GM19035 (cell line): Measurements from ENCODE around the gene ARL4D.
A peak's percentile ranks its signal among the peaks of the same experiment; 100 is the strongest.
"Not testable (repeated sequence)": the region's sequence is repeated elsewhere in the genome, so short reads cannot be mapped to it uniquely, and the experiment has no call there.

Experiments
- ATAC-seq: cut with Tn5 transposase; IDR thresholded peaks from one replicate; pipeline ENCODE4 v1.9.1; 2021; ENCODE audit not compliant: unreplicated experiment

Gene ARL4D, protein sequence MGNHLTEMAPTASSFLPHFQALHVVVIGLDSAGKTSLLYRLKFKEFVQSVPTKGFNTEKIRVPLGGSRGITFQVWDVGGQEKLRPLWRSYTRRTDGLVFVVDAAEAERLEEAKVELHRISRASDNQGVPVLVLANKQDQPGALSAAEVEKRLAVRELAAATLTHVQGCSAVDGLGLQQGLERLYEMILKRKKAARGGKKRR

DNA sequence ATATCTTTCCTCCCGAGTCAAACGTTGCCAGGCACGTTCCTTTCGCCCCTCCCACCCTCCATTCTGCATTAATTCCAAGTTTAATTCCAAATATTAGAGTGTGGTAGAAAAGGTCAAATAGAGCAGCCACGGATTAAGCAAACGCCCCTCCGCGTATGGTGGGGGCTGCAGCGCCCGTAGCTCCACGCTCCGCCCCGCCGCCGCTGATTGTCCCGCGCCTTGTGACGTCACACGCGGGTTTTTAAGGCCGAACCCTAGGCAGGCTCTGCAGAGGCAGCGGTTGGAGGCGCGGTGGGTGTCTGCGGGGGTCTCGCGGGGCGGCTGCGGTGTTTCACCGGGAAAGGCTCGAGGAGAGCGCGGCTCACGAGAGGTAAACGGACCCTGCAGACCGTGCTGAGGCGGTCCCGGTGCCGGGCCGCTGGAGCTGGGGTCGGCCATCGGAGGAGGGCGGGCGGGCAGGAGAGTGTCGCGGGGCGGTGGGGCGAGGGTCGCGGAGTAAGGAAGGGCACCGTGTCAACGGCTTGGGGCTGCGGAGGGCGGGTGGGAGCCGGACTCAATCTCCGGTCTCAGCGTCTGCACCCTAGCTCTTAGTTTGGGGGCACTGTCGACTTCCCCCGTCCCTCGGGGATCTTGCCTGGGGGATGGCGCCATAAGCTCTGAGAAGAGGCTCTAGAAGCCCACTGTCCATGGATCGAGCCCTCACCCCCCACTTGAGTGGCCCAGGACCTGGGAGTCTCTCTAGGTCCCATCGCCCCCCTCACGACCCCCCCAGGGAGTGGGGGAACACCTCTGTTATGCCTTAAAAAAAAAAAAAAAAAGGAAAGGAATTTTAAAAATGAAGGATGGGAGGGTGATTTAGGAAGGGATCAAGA is at the start of gene ARL4D:
Gene ARL4D, plus strand, starts transcription at position 270 of the 872 bp plus-strand sequence. CDS start 740 bp downstream, outside the sequence.
- ATAC-seq, result peak; percentile 61

DNA sequence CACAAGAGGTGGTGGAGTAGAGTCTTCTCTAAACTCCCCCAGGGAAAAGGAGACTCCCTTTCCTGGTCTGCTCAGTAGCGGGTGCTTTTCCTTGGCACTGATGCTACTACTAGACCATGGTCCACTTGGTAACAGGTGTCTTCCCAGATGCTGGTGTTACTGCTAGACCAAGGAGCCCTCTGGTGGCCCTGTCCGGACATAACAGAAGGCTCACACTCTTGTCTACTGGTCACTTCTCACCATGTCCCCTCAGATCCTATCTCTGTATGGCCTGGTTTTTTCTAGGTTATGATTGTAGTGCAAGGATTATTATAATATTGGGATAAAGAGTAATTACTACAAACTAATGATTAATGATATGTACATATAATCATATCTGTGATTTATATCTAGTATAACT is 49.7 kb upstream of the ARL4D start:
- ATAC-seq, result no peak

DNA sequence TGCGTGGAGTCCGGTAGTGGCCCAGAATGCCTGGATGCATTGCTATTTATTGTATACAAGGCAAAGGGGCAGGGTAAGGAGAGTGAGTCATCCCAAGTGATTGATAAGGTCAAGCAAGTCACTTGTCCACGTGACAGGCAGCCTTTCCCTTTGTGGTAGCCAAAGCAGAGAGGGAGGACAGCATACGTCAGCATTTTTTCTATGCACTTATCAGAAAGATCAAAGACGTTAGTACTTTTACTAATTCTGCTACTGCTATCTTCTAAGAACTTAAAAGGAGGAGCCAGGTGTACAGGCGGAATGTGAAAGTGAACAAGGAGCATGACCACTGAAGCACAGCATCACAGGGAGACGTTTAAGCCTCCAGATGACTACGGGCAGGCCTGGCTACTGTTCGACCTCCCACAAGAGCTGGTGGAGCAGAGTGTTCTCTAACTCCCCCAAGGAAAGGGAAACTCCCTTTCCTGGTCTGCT is 47.9 kb upstream of the ARL4D start:
- ATAC-seq, result no peak

DNA sequence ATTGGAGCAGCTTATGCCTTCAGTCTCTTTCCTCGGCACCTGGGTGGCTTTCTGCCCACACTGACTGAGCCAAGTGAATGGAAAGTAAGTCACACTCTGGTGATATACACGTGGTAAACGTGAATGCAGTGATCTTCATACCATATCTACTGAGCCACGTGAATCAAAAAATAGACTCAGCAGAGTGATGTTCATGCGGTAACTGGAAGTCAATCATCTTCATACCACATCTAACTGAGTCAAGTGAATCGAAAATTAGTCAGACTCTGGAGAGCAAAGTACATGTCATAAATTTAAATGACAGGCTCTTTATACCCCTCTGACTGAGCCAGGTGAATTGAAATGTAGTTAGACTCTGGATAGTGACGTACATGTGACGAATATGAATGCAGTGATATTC is 47.1 kb upstream of the ARL4D start:
- no peak for ATAC-seq

DNA sequence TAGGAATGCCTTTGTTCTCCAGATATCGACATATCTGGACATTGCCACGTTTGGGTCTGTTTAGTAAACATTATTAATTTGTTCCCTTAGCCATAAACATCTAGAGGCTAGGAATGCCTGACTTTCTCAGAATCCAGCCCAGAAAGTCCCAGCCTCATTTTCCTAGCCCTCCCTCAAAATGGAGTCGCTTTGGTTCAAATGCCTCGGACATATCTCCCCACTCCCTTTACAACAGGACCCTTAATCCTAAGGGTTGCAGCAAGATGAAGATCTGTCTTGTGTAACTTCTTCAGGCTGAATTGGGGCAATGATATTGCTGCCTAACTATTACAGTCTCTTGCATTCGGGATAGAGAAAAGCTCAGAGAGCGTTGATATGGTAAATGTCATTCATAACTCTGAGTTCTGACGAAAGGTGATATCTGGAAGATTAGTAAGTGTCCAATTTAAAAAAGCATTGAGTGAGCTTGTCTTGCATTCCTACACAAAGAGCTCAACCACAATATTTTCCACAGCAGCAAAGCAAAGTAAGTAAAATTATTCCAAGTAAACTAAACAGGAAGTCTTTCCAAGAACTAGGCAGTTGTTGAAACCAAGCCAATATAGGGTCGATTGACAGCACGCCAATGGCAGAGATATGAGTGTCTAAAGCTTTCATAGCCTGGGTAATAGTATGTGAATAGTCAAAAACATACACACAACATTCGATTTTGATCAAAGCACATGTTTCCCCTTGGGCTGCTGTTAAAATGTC is 46.0 kb upstream of the ARL4D start:
- no peak for ATAC-seq

DNA sequence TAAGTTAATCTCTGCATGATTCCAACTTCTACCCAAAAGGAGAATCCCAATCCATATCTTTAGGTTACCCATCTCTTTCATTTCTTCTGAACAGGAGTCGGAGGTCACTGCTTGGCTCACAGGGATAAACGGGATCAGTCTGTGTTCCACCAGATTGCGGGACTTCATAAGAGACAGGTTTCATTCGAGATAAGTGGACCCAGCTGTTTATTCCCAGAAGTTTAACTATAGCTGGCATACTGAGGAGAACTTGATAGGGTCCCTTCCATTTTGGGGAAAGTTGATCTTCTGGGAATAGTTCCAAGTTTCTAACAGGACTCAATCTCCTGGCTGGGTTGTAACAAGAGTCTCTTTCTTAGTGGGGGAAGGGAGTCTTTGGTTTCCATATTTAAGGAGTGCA is 45.4 kb upstream of the ARL4D start:
- ATAC-seq, result no peak

DNA sequence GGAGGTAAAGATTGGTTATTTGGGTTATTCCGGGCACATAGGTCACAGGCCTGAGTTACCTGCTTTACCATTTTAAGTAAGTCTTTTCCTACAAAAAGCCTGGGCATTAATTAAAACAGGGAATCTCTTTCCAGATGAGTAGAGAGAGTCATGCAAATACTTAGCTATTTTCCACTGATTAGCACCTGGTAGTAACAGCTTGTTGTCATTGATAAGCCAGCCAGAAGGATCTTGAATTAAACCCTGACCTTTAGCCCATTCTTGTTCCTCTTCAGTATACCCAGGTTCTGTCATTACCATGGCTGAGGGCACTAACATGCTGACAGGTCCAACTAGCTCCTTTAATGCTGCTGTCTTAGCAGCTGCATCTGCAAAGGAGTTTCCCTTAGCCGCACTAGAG is 44.4 kb upstream of the ARL4D start:
- no peak for ATAC-seq

DNA sequence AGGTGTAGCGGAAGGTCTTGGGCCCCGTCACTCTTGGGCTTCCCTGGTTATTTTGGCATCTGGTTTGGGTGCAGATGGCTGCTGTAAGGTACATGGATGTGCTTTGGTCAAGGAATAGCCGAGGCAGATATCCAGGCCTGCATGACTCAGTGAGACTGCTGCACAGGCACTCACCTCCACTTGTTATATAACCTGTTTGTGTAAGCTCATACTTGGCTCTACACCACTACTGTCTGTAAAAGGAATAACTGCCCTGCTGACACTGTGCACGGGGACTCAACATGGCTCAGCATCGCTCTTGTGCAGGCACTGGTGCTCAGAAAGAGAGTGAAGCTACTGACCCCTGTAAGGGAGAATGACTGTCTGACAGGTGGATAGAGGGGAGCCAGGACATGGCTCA is 42.3 kb upstream of the ARL4D start:
- no peak for ATAC-seq

DNA sequence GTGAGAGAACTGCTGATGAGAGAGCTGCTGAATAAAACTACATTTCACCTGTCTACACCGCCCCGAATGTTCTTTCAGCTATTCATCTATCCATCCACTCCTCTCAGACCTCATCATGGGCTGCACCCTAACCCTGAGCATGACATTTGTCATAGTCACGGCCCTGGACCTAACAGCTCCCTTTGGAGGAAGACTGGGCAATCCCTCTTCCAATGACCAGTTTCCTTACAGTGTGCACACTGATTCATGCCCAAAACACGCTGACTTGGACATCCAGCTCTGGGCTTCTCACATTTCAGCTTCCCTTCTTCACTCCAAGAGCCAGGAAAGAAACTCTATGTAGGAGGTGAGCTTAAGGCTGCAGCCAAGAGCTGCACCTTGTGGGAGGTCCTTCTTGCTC is 41.8 kb upstream of the ARL4D start:
- no peak for ATAC-seq

DNA sequence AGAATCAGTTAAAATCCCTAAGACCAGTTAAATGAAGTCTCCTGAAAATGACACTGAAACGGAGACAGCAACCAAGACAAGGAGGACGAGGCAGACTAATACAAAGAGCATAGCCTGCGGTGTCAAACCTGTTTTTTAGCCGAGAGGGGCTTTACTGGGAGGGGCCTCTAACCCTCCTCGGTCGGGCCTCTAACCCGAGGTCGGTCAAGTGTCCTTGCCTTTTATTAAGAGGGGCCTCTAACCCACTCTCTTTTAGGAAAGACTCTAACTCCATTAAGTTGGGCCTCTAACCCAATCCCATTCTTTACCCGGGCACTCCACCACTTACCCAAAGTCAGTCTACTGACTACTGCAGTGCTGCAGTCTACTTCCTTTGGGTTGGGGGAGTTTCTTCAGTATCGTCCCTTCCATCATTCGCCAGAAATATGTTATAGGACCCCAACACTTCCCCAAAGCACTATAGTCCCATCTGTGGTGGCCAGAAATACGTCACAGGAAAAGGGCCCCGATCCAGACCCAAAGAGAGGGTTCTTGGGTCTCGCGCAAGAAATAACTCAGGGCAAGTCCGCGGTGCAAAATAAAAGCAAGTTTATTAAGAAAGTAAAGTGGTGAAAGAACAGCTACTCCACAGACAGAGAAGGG is 39.2 kb upstream of the ARL4D start:
- ATAC-seq, result no peak

DNA sequence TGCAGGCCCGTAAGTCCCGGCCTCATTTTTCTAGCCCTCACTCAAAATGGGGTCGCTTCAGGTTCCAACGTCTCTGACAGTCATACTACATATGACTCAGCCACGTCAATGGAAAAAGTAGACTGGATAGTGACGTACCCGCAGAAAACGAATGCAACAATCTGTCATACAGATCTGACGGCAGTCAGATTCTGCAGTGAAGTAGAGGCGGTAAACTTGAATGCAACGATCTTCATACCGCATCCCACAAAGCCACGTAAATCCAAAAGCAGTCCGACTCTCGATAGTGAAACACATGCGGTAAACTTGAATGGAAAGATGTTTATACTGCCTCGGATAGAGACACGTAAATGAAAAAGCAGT is 38.4 kb upstream of the ARL4D start:
- peak; percentile 28 for ATAC-seq

DNA sequence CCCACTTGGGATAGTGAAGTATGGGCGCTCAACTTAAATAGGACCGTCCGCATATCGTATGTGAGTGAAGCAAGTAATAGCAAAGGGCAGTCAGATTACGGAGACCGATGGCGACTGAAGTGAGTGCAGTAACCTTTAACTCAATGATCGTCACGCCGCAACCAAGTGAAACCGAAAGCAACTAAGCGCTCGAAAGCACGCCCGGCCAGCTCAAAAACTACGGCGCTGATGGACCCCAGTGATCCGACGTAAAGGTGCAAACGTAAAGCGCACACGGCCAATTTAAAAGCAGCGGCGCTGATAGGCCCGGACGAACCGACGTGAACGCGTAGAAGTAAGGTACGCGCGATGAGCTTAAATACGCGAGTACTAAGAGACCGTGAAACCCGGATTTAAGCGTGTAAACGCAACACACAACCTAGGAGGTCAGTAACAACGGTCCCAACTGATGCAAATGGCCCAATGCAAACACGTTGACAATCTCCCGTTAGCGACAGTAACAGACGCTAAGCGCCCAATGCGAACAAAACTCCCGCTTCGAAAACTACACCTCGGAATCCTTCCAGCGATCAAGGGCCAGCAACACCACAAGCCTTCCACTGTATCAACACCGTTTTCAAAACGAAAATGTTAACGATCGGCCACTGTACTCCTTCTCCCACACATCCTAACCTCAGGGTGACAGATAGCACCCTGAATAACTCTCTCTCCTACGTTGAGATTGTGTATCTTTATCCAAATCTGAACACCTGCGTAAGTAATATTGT is 37.9 kb upstream of the ARL4D start:
- peak; percentile 81 for ATAC-seq

DNA sequence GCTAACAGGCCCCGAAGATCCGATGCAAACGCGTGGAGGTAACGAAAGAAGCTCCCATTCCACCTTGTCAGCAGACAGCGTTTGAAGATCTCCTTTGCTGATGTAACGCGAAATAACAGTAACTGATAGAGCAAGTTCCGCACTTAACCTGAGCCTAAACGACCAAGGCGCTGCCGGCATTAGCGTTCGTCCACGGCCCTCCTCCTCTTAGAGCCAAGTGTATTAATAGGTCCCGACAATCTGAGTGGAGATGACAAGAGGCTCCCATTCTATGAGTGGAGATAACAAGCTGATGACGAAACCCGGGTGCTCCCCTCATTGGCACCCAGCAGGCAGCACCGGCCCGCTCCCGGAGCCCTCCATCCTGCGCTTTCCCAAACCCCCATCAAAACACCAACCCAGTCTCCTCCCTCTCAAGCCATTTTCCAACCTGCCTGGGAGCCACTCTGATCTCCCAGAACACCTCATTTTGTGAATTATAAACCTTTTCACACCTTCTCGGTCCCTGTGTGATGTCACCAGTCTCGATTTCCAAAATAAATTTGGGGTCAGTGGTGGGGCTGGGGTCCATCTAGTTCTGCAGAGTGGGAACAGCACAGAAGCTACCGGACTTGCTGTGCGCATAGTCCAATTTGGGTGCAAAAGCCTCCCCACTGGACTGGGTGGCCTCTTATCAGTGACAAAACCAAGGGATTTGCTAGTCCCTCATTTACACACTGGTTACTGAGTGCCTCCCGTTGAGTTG is 35.4 kb upstream of the ARL4D start:
- no peak for ATAC-seq

DNA sequence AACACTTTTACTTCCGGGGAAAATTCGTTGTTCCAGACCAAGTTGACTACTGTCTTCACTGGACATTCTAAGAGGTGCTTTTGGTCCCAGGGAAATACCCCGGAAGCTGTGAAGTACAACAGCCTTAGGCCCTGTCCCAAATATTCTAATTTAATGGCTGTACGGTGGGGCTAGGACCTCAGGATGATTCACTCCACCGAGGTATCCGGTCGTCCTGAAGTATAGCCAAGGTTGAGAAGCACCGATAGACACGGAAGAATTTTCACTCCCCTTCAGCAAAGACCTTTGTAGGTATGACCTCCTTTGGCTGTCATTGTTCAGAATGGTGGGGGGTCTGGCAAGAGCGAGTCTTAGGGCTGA is 34.9 kb upstream of the ARL4D start:
- ATAC-seq, result no peak

DNA sequence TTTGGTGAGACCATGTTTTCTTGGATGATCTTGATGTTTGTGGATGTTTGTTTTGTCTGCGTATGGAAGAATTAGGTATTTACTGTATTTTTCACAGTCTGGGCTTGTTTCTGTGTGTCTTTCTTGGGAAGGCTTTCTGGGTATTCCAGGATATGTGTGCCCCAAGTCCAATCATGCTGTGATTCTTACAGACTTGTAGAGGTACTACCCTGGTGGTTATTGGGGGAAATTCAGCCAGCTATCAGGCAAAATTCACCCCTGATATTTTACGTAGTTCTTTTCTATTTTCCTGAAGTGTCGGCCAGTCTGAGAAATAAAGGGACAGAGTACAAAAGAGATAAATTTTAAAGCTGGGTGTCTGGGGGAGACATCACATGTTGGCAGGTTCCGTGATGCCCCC is 33.4 kb upstream of the ARL4D start:
- ATAC-seq, result no peak

DNA sequence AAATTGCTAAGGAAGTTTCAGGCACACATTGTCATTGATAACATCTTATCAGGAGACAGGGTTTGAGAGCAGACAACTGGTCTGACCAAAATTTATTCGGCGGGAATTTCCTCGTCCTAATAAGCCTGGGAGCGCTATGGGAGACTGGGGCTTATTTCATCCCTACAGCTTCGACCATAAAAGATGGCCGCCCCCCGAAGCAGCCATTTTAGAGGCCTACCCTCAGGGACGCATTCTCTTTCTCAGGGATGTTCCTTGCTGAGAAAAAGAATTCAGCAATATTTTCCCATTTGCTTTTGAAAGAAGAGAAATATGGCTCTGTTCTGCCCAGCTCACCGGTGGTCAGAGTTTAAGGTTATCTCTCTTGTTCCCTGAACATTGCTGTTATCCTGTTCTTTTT is 32.9 kb upstream of the ARL4D start:
- ATAC-seq, result not testable (repeated sequence)

DNA sequence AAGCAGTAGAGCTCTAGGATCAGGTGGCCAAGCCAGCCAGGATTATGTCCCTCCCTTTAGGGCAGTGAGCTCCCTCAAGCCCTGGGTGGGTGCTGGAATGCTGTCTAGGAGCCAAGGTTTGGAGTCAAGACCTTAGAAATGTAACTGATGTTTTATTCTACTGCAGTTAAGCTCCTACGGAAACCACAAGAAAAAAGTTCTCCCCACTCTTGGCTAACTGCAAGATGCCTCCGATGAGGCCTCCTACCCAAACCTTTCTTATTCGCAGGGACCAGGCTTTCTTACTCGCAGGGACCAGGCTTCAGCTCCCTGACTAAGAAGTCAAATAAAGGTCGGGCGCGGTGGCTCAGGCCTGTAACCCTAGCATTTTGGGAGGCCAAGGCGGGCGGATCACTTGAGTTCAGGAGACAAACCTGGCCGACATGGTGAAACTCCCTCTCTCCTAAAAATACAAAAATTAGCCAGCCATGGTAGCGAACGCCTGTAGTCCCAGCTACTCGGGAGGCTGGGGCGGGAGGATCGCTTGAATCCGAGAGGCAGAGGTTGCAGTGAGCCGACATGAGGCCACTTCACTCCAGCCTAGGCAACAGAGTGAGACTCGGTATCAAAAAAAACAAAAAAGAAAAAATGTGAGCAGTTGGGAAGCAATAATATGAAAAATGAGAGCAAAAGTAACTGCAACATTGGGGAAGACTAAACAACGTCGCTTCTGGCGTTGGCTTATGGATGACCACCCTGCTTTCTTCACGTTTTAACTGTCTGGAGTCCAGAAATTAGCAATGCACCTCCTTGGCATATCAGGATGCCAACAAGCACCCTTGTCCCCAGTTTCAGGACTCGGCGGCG is 31.7 kb upstream of the ARL4D start:
- ATAC-seq, result no peak

DNA sequence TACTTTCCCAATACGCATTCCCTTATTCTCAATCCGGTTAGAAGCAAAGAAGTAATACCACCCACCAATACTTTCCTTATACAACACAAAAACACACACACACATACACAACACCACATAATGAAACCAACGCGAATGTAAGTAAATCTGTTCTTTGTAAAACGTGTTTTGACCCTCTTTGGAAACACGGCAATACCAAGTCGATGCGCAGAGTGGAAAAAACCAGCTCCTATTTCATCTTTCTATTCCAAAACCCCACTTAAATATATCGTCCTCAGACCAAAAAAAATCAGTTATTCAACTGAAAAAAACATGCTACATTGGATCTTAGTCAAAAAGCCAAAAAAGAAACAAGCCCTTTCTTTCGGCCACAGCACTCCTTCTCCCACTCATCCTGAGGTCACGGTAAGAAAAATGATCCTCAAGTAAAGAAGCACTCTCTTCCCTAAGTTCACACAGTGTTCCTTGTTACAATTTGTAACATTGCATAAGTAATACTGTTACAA is 31.0 kb upstream of the ARL4D start:
- ATAC-seq, result peak; percentile 37
